ENCODE data around the gene OR6V1.
A peak's percentile ranks its signal among the peaks of the same experiment; 100 is the strongest.

OR6V1 gene, protein sequence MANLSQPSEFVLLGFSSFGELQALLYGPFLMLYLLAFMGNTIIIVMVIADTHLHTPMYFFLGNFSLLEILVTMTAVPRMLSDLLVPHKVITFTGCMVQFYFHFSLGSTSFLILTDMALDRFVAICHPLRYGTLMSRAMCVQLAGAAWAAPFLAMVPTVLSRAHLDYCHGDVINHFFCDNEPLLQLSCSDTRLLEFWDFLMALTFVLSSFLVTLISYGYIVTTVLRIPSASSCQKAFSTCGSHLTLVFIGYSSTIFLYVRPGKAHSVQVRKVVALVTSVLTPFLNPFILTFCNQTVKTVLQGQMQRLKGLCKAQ

DNA sequence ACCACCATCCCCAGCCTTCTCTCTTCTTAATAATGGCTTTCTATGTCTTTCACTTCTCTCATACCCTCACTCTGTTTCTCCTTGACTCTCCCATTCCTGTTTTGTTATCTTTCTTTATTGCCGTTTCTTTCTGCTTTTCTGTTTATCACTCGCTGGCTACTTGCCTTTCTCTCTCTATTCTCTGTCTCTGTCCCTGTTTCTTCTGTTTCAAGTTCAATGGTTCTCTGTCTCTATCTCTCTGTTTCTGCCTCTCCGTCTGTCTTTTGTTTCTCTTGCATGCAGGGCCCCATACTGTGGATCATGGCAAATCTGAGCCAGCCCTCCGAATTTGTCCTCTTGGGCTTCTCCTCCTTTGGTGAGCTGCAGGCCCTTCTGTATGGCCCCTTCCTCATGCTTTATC lies at the start of gene OR6V1:
Gene OR6V1 (plus strand): TSS at position 301 of the 400 bp plus-strand sequence. CDS start 0 bp downstream, at position 301.
- no peak for DNase-seq (ENCODE audit: low spot score)

DNA sequence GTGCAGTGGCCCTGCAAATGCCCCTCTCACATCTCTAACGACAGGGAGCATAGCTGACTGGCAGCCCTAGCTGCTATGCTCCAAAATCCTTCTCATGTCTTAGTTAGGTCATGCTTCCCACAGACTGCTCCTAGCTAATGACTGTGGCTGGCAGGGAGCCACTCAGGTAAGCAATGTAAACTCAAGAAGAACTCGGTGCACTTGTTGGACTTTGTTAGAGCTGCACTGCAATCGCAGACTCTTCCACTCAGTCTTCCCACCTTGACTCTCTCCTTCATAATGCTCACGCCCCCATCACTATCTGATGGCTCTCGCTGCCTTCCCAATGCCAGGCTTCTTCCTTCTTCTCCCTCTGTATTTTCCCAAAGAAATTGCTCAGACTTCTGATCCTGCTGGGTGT lies 49.2 kb upstream of the OR6V1 start:
- DNase-seq (ENCODE audit: low spot score), result no peak

GRCh38 chr7:143003393-143004051 lies 48.6 kb upstream of the OR6V1 start:
- DNase-seq (ENCODE audit: low spot score), result peak; percentile 89

DNA sequence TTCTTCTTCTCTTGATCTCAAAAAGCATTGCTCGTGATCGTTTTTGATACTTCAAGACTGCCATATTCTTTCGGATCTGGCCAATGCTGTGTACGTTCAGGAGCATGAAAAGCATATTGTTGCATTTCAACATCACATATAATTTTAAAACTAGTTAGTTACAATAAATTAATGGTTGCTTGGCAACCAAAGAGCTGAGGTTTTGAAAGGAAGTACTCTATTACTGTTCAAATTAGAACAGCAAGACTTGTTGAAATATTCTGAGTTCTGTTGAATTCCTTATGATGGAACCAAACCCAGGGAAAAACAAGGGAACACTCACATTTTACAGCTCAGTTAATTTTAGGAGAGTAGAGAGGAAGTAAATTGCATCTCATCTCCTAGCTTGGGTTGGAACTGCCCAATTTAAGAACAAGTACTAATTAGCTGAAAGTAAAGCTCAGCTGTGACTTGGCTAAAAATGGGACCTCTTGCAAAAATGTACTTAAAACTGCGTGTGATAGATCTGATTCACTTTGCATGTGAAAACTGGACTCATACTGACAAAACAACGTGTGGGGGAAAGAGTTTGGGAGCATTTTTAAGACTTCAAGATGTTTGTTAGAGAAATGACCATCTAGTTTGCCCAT lies 46.4 kb upstream of the OR6V1 start:
- no peak for DNase-seq (ENCODE audit: low spot score)

- DNase-seq (ENCODE audit: low spot score), result peak; percentile 81
Measured at GRCh38 chr7:143008007-143008901, 43.9 kb upstream of the OR6V1 start.

DNA sequence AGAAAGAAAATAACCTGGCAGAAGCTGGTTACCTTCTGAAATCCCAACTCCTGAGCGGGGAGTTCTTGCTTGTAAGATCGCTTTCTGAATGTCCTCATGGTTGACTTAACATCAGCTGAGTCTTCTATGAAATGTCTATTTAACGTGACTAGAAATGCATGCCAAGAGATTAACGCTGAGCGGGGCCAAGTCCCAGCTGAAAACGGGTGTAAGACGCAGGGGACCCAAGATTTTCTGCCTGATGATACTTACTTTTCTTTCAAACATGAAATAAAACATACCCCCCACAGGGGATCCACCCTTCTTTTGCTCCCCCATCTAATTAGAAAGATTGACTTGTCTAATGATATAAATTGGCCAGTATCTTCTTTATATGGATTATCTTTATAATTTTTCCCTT lies 40.1 kb upstream of the OR6V1 start:
- DNase-seq (ENCODE audit: low spot score), result no peak

GRCh38 chr7:143012409-143012808 lies 39.7 kb upstream of the OR6V1 start:
- no peak for DNase-seq (ENCODE audit: low spot score)

GRCh38 chr7:143013473-143013872 lies 38.7 kb upstream of the OR6V1 start:
- no peak for DNase-seq (ENCODE audit: low spot score)

DNA sequence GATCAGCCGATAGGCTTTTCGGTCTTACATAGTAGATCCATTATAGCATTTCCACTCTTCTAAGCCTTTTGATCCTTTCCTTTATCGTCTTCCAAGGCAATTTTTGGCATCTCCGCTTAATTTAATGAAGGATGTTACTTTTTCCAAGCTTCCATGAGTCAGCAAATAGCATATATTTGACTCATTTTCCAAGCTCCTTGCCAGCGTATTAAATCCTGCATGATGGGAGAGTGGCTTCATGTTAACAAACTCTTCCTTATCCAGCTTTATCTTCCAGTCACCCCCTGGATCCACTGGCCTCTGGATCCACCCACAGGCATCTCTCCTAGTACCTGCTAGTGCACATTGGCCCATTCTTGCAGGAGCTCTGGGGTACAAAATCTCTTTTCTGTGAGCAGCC lies 38.2 kb upstream of the OR6V1 start:
- peak; percentile 80 for DNase-seq (ENCODE audit: low spot score)

DNA sequence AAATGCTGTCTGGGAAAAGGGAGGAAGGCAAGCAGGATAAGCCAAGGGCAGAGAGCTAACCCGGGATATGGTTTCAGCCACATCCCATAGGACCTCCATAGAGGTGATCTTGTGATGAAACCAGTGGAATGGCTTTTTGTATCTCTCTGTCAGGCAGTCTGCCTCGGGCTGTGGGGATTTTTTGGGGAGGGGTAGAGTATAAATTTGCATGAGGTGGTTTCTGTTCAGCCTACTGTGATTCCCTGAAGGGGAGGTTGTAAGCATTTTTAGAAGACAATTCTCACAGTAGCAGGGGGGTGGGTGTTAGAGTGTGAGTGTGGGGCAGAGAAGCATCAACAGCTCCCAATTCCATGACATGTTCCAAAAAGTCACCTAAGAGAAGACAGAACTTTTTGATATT lies 37.1 kb upstream of the OR6V1 start:
- DNase-seq (ENCODE audit: low spot score), result no peak

GRCh38 chr7:143015926-143016490 lies 36.1 kb upstream of the OR6V1 start:
- DNase-seq (ENCODE audit: low spot score), result no peak

DNA sequence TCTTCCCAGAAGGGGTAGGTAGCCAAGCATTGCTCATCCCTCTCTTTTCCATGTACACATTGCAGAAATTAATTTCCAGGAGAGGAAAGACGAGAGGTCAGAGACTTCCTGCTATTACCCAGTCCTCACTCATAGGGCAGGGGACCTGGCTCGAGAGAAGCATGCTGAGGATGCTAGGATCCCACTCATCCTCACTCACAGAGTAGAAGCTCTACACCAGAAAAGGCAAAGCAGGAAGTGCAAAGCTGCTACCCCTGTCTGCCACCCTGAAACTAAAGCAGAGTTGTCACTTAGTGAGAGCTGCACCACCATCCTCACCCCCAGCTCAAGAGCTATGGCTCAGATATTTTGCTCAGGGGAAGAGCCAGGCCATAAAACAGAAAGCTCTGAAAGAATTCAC lies 35.1 kb upstream of the OR6V1 start:
- no peak for DNase-seq (ENCODE audit: low spot score)

DNA sequence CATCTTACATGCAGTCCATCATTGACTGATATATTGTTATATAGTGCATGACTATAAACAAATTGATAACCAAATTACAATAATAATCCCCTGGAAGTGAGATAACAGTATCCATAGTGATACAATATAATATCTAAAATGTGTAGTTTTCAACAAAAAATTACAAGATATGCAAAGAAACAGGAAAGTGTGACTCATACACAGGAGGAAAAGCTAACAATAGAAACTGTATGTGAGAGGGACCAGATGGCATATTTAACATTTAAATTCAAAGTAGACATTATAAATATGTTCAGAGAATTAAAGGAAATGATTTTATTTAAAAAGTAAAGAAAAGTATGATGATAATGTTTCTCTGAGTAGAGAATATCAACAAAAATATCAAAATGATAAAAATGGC lies 33.2 kb upstream of the OR6V1 start:
- no peak for DNase-seq (ENCODE audit: low spot score)

GRCh38 chr7:143023047-143023446 lies 29.1 kb upstream of the OR6V1 start:
- no peak for DNase-seq (ENCODE audit: low spot score)

- no peak for DNase-seq (ENCODE audit: low spot score)
Measured at GRCh38 chr7:143025371-143025770, 26.8 kb upstream of the OR6V1 start.

GRCh38 chr7:143027032-143027431 lies 25.1 kb upstream of the OR6V1 start, which contains the start of gene OR9A2:
TSS of gene OR9A2 (minus strand) at chr7:143027132. CDS start at chr7:143027132, 0 bp downstream.
- DNase-seq (ENCODE audit: low spot score), result no peak

- DNase-seq (ENCODE audit: low spot score), result no peak
Measured at GRCh38 chr7:143027683-143028082, 24.5 kb upstream of the OR6V1 start.

DNA sequence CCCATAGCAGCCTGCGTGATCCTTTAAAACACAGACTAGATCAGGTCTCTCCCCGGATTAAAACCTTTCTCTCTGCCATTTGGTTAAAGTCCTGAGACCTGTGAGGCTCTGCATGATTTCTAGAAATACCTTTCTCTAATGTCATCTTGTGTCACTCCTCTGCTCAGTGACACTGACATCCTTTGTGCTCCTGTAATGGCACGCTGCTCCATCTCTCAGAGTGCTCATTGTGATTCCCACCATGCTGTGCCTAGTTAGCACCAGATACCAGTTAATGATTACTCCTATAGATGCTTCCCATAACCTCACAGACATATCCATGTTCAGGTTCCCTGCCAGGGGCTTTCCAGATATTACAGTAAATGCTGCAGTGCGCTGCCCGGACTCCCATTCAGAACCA lies 13.5 kb upstream of the OR6V1 start:
- DNase-seq (ENCODE audit: low spot score), result no peak

DNA sequence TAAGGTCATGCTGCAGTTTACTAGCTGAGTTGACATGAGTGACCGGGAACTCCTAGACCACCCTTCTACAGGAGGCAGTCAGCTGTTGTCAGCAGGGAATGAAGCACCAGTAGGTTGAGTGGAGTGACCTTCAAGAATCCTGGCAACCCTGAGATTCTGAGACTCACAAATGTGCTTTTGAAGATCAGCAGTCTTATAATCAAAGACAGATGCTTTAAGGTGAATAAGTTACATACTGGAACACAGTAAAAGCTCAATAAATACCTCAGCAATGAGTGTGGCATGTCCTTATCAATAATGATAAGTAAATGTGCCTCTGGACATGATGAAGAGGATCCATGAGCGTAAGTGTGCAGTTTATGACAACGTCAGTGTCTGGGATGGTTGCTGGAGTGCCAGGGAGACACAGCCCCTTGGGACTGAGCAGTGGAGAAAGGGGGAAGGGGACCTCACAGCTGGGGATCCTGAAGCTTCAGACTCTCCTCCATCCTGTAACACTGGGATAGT lies 11.9 kb upstream of the OR6V1 start:
- DNase-seq (ENCODE audit: low spot score), result no peak

- no peak for DNase-seq (ENCODE audit: low spot score)
Measured at GRCh38 chr7:143041346-143041745, 10.8 kb upstream of the OR6V1 start.

GRCh38 chr7:143042159-143042789 lies 9.9 kb upstream of the OR6V1 start:
- DNase-seq (ENCODE audit: low spot score), result no peak

All from COLO829 (cell line).